ENCODE results near the gene OR8S1. TPM values are rescaled to one million over a fixed set of nuclear protein-coding genes. Genes with fewer than 3 reads are reported as not detected.

The OR8S1 gene
- total and polyA plus RNA-seq, 2 of the 8 experiments (the other 6 are each of a cell fraction or from before 2014, with no cell fraction given): not detected

- no peak overlapping the region for H2BK12ac ChIP-seq (ENCODE audit: low read depth, low read length)
- H3K27ac ChIP-seq (ENCODE audit: low read depth, low read length): no peak overlapping the region
- no peak overlapping the region for H2AFZ ChIP-seq (ENCODE audit: low read length)
- FAIRE-seq: no peak
- H4K5ac ChIP-seq (ENCODE audit: insufficient read length, low read depth, low read length): no peak overlapping the region
- H3K23ac ChIP-seq (ENCODE audit: insufficient read length): no peak overlapping the region
- no peaks in the 10 kb centered on the region for H3K79me1 ChIP-seq (ENCODE audit: low read depth, low read length)
- no peak overlapping the region for H4K91ac ChIP-seq (replicated peaks; ENCODE audit: insufficient read length, low read length)
- H3K56ac ChIP-seq (replicated peaks; ENCODE audit: insufficient read length, low read depth, low read length): no peak overlapping the region
- no peak overlapping the region for H2BK5ac ChIP-seq (ENCODE audit: low read depth, low read length)
- ChIA-PET POLR2A (ENCODE audit: partially characterized antibody) (no interaction called here), CTCF (ENCODE audit: partially characterized antibody) (interaction anchor here (1.3 kb wide), 1 partner anchor 129 kb away, joined by 4 read pairs; no protein-coding TSS in a partner anchor)
- no peak for DNase-seq (ENCODE audit: low read depth in 1 of 2, low spot score in 2 of 2)
- no peak overlapping the region for H3K4me2 ChIP-seq (ENCODE audit: insufficient read depth in 1 of 2, low read depth in 2 of 2, low read length in 2 of 2)
- H2AK5ac ChIP-seq (ENCODE audit: low read depth, low read length): no peak overlapping the region
- no peaks in the 10 kb centered on the region for H4K20me1 ChIP-seq (replicated peaks in 1 of 2; ENCODE audit: control insufficient read depth in 1 of 2, insufficient read depth in 2 of 2, low read length in 2 of 2)
- H2BK15ac ChIP-seq (ENCODE audit: low read length): no peak overlapping the region
- no peaks in the 10 kb centered on the region for H3K79me2 ChIP-seq (ENCODE audit: control insufficient read depth in 1 of 2, insufficient read depth in 2 of 2, low read length in 2 of 2)
- no peaks in the 10 kb centered on the region for H3K23me2 ChIP-seq (ENCODE audit: low read depth, low read length)
- H3K14ac ChIP-seq (ENCODE audit: insufficient read length): no peak overlapping the region
- H3K9me3 ChIP-seq (ENCODE audit: insufficient read depth in 2 of 2, low read depth in 1 of 2, low read length in 1 of 2): peaks cover 11 to 28% of the 10 kb centered on the region in 2 experiments; a peak in 3 of 4 replicates
- no peak overlapping the region for H2BK20ac ChIP-seq (ENCODE audit: low read length)
- H3K4ac ChIP-seq (replicated peaks; ENCODE audit: insufficient read length, low read depth, low read length): no peak overlapping the region
- no peak overlapping the region for H3K18ac ChIP-seq (ENCODE audit: extremely low read depth, low read length)
- H3K27me3 ChIP-seq (replicated peaks in 1 of 4; ENCODE audit: control insufficient read depth in 3 of 4, extremely low read depth in 1 of 4, insufficient read depth in 3 of 4, low read length in 3 of 4): no peaks in the 10 kb centered on the region
- H4K8ac ChIP-seq (ENCODE audit: extremely low read depth, insufficient read depth, low read length): no peak overlapping the region
- H3K4me1 ChIP-seq (replicated peaks in 1 of 4; ENCODE audit: control insufficient read depth in 3 of 4, insufficient read depth in 4 of 4, low read length in 3 of 4): no peaks in the 10 kb centered on the region
- H3K9ac ChIP-seq (replicated peaks in 1 of 4; ENCODE audit: extremely low read depth in 1 of 4, low read depth in 3 of 4, low read length in 3 of 4): no peak overlapping the region
- WGBS, 2 experiments (ENCODE audit: extremely low coverage in 1 of 2, insufficient coverage in 1 of 2, insufficient read length in 1 of 2, insufficient replicate concordance in 2 of 2, low coverage in 1 of 2, low lambda C conversion rate in 2 of 2, missing lambda C conversion rate in 1 of 2): 74% methylated on average over 2 of the region's 2 CpGs; no CpG with 5 or more reads in 1 of the 2 experiments
- H3K36me3 ChIP-seq (ENCODE audit: control insufficient read depth in 2 of 4, insufficient read depth in 4 of 4, low read length in 3 of 4): no peaks in the 10 kb centered on the region
- H2BK120ac ChIP-seq (replicated peaks; ENCODE audit: low read depth, low read length): no peak overlapping the region
- H3K4me3 ChIP-seq (ENCODE audit: extremely low read depth in 1 of 4, insufficient read depth in 2 of 4, low read depth in 3 of 4, low read length in 4 of 4): no peak overlapping the region
- TF ChIP-seq CTCF (IDR thresholded peaks at IDR 0.05; ENCODE audit: control extremely low read depth in 1 of 3, insufficient read depth in 1 of 3, low read depth in 1 of 3, low read length in 3 of 3) (no peak), SIRT6 (IDR thresholded peaks at IDR 0.05; ENCODE audit: low read length) (no peak), TEAD4 (IDR thresholded peaks at IDR 0.05; ENCODE audit: low read depth, low read length) (no peak), SIX5 (IDR thresholded peaks at IDR 0.05; ENCODE audit: low read depth, low read length) (no peak), BCL11A (IDR thresholded peaks at IDR 0.05; ENCODE audit: low read depth in 2 of 2, low read length in 2 of 2) (no peak), SUZ12 (IDR thresholded peaks at IDR 0.05; ENCODE audit: low read length) (no peak), FOSL1 (IDR thresholded peaks at IDR 0.05; ENCODE audit: insufficient read depth, low read depth, low read length) (no peak), SP4 (IDR thresholded peaks at IDR 0.05; ENCODE audit: low read length) (no peak), E2F6 (IDR thresholded peaks at IDR 0.05) (no peak), CHD1 (IDR thresholded peaks at IDR 0.05; ENCODE audit: low read depth, low read length) (no peak), KDM5A (IDR thresholded peaks at IDR 0.05; ENCODE audit: low read length) (no peak), TCF12 (IDR thresholded peaks at IDR 0.05; ENCODE audit: low read depth, low read length) (no peak)
Measured at GRCh38 chr12:48489012-48489411, 36.4 kb upstream of the OR8S1 start.

All from H1 (cell line).